GM18502 (cell line): ENCODE results near the gene FAHD2A.
"Not testable (repeated sequence)": the region's sequence is repeated elsewhere in the genome, so short reads cannot be mapped to it uniquely, and the experiment has no call there.

Experiments
- ATAC-seq: cut with Tn5 transposase; IDR thresholded peaks from one replicate; pipeline ENCODE4 v1.9.1; 2021; ENCODE audit warnings: mild to moderate bottlenecking; ENCODE audit not compliant: unreplicated experiment, poor library complexity

Gene FAHD2A

DNA sequence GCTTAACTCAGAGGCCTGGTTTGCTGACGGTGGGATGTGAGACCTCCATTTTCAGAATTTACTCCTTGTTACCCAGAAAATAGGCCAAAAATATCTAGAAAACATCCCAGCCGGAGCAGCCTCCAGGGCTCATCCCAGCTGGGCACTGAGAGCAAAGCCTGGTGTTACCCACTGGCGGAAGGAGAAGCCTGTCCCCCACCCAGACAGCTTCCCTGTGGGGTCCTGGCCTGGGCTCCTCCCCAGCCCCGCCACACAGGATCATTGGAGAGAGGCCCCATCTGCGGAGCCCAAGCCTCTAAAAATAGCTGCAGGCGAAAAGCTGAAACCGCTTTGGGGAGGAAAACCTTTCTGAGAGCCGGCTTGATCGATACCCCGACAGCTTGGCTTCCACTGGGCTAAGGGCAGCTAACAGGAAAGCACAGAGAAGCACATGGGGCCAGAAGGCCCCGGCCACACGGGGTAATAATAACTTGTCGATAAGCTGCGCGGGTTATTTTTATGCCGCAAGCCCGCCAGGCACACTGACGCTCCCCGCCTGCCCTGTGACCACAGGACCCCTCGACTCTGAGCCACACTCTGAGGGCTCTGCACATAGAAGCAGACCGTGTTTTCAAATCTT, 26.9 kb upstream of the FAHD2A start:
- ATAC-seq = no peak

DNA sequence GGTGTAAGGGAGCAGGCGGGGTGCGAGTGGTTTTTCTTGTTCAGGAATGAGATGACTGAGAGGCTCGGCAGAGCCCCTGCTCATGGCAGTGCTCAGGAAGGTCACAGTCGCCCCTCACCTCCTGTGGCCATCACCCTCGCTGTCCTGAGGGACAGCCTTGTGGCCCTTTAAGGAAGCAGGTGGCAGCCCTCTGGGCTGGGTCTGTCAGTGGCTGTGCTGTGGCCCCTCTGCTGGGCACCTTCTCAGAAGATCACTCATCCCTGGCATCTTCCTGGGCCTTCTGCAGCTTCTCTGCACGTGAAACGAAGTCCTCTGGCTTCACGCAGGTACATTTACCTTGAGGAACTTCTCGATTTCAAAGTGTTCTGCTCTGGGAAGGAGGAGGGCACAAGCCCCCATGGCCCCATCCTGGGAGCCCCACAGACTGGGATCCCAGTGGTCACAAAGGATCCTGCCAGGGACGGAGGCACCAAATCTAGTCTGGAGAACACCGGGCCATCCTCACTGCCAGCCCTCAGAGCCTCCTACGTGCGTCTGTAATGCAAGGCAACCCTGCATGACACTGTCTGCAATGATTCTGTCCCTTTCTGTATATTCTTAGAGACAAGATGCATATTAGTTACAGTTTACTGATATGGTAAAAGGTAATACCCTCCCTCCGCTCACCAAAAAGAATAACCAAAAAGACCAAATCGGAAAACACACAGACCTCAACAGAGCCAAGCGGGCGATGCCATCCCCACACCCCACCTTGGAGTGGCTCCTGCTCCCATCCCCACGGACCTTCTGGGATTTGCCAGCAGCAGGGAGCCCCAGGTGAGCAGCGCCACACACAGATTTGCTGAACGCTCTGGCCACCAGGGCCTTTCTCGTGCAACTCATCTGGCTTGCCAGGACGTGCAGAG, 25.9 kb upstream of the FAHD2A start:
- no peak for ATAC-seq

DNA sequence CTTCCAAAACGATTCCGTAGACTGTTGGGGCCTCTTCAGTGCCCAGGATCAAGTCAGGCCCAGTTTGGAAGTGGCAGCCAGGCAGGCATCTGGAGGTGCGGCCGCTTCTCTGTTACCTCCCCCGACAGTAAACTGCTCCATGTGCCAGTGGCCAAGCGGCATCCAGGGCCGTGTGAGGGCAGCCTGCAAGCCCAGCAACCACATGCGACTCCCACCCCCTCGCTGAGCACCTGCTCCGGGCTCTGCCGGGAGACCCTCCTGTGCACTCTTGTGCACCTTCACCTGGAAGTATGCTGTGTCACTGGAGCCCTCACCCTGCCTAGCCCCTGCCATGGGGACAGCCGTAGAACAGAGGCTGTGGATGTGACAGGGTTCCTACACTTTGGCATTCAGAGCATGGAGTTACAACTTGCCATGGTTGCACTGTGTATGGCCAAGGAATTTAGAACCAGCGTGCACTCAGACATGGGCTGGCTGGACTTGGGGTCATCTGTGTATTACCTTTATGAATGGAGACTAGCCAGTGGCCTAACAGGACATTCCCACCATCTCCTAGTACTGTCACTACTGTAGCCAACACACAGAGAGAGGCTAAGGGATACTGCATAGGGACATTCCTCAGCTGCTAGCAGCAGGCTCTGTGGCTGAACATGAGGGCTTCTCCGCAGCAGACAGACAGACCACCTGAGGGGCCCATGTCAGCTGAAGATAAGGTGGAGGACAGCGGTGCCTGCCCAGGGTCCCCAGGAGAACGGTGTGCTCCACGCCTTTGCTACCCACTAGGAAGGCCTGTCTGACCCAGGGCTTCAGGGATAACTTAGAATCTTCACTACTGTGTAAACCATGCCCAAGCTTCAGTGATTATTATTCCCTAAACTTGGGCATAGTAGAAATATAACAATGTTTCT, 25.0 kb upstream of the FAHD2A start:
- no peak for ATAC-seq

DNA sequence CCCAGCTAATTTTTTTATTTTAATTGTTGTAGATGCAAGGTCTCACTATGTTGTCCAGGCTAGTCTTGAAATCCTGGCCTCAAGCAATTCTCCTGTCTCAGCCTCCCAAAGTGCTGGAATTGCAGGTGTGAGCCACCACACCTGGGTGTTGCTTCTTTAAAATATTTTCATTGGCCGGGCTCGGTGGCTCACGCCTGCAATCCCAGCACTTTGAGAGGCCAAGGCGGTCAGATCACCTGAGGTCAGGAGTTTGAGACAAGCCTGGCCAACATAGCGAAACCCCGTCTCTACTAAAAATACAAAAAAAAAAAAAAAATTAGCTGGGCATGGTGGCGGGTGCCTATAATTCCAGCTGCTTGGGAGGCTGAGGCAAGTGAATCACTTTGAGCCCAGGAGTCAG, 24.2 kb upstream of the FAHD2A start:
- ATAC-seq = not testable (repeated sequence)

DNA sequence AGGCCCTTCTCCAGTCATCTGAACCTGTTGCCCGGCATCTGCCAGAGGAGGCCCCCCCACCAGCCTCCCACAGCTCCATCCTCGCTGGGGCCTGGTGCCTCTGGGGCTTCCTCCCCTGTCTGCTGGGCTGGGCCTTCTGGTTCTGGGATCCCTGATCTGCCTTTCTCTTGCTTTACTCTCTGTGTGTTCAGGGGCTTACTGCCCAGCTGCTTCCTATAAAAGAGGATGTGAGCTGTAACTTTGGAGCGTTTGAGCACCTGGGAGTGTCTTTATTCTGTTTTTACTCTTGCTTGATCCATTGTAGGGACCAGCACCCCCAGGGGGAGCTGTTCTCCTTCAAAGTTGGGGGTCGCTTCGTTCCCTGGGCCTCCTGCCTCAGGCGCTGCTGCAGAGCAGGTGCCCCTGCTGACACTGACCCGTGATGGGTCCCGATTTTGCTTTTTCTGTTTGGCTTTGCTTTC, 23.1 kb upstream of the FAHD2A start:
- ATAC-seq = no peak

DNA sequence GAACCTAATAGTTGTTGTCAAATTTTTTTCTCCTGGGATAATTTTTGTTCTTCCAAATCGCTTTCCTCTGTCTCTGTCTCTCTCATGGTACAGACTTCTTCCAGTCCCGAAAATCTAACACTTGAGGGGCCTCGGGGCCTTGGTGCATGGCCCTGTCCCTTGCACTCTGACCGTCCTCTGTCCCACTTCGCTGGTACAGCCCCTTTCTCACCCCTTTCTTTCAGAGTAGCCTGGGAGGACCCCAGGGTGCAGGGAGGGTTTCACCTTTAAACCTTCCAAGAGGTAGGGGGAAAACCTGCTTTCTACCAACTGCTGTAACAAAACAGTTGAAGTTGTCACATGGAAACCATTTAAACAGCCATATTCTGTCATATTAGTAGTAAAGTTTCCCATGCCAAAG, 22.2 kb upstream of the FAHD2A start:
- ATAC-seq = no peak

DNA sequence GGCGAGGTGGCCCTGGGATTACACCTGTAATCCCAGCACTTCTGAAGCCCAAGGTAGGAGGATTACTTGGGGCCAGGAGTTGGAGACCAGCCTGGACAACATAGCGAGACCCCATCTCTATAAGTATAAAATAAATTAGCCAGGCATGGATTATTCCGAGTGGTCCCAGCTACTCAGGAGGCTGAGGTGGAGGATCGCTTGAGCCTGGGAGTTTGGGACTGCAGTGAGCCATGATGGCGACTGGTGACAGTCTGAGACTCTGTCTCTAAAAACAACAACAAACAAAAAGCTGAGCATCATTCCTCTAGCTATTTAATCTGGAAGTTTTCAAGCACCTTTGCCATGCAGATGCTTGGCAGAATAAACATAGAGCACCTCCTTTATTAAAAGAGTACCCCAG, 21.8 kb upstream of the FAHD2A start:
- no peak for ATAC-seq

DNA sequence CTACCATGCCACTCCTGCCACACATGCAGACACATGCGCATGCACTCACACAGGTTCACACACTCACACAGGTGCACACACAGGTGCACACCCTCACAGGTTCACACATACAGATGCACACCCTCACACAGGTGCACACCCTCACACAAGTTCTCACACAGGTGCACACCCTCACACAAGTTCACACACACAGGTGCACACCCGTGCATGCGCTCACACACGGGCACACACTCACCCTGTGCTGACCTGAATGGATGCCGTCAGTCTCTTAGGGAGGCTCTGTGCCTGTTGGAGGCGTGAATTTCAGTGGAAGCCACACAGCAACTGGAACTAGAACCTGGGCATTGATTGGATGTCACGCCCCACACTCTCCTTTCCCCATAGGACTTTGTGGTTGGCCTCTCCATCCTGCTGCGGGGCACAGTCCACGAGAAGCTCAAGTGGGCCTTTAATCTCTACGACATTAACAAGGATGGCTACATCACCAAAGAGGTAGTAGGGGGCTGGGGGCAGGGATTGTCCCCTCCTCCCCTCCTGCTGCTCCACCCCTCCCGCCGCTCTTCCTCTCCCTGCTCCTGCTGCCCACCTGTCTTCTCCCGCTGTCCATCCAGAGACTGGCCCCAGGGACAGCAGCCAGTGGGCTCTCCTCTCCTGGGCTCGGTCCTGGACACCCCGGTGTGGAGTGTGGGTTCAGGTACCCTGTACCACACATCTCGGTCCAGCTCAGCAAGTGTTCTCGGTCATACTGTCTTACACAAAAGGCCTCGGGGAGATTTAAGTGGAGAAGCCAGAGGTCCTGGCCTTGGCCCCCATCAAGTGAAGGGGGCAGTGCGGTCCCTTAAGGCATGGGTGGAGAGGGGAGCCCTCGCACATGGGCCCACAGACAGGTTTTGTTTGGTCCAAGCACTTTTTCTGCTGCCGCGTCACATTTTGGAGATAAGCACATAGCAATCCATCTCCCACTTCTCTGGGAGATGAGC, 21.0 kb upstream of the FAHD2A start:
- no peak for ATAC-seq

DNA sequence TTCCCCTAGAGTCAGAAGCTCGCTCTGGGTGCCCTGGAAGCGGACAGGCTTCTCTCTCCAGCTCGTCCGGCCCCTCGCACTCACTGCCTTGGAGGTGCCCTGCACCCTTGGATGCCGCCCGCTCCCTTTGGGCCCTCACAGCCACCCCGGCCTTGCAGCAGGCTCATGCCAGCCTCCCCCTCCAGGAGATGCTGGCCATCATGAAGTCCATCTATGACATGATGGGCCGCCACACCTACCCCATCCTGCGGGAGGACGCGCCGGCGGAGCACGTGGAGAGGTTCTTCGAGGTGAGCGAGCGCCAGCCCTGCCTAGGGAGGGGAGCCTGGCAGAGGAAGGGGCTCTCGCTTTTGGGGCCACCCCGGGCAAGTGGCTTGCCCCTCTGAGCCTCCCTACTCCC, 20.3 kb upstream of the FAHD2A start:
- ATAC-seq = no peak

DNA sequence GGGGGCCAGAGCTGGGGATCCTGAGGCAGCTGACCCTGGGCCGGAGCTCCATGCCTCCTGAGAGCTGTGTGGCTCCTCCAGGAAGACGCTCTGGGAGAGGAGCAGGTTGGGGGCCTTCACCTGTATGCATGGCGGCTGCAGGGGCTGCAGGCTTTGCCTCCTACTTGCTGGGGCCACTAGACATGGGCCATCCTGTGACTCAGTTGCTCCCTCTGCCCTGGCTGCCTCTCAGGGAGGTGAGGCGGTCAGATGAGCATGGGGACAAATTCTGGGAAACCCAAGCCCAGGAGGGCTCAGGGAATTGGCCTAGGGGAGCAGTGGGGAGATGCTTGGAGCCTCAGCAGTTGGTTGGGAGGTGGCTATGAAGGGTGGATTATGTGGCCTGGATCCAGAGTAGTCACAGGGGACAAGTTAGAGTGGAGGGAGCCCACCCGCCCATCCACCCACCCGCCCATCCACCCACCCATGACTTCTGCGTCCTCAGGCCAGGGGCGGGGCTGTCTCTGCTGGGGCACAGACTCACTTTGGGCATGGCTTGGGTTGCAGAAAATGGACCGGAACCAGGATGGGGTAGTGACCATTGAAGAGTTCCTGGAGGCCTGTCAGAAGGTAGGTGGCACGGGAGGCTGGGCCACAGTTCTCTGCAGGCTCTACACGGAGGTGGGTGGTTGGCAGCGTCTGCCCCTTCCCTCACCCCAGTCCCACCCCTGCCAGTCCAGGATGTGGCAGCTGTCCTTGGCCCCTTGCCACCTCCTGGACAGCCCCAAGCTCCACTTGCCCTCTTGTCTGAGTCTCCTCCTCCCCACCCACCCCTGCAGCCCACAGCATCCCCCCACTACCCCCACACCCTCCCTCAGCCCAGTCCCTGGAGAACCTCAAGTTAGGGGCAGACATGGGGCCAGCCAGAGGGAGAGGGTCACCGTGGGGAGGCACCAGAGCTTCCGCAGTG, 19.5 kb upstream of the FAHD2A start:
- ATAC-seq = no peak

DNA sequence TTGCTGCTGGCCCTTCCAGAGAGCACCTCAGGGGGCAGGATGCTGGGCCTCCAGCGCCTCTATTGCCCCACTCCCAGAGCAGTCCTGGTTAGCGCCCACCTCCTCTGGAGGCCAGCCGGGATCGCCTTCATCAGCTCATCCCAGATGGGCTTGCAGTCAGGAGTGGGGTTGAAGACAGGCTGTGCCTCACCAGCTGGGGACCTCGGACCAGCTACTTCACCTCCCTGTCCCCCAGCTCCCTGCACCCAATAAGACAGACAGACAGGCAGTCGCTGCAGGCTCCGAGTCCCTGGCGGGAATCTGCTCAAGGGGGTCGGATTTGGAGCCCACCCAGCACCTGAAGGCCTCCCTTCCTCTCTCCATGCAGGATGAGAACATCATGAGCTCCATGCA, 18.9 kb upstream of the FAHD2A start:
- no peak for ATAC-seq

DNA sequence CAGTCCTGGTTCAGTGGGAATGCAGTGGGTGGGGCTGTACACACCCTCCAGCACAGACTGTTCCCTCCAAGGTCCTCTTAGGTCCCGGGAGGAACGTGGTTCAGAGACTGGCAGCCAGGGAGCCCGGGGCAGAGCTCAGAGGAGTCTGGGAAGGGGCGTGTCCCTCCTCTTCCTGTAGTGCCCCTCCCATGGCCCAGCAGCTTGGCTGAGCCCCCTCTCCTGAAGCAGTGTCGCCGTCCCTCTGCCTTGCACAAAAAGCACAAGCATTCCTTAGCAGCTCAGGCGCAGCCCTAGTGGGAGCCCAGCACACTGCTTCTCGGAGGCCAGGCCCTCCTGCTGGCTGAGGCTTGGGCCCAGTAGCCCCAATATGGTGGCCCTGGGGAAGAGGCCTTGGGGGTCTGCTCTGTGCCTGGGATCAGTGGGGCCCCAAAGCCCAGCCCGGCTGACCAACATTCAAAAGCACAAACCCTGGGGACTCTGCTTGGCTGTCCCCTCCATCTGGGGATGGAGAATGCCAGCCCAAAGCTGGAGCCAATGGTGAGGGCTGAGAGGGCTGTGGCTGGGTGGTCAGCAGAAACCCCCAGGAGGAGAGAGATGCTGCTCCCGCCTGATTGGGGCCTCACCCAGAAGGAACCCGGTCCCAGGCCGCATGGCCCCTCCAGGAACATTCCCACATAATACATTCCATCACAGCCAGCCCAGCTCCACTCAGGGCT, 17.5 kb upstream of the FAHD2A start:
- no peak for ATAC-seq

DNA sequence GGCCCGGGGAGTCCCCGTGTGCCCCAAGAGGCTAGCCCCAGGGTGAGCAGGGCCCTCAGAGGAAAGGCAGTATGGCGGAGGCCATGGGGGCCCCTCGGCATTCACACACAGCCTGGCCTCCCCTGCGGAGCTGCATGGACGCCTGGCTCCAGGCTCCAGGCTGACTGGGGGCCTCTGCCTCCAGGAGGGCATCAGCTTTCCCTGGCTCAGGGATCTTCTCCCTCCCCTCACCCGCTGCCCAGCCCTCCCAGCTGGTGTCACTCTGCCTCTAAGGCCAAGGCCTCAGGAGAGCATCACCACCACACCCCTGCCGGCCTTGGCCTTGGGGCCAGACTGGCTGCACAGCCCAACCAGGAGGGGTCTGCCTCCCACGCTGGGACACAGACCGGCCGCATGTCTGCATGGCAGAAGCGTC, 16.9 kb upstream of the FAHD2A start:
- ATAC-seq = no peak

DNA sequence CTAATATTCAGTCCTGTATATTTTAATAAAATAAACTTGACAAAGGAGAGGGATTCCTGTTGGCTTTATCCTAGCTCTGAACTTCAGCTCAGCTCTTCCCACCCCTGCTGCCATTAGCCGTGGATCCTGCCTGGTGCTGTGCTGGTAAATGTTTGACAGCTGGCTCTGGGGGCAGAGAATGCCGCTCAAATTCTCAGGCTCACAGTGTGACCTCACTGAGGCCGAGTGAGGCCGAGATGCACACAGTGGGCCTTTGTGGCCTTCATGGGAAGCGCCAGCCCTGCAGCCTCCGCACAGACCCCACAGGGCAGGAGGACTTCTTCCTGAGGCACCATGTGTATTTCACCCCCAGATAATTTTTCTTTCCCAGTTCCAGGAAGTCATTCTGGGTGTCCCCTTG, 16.5 kb upstream of the FAHD2A start:
- no peak for ATAC-seq

DNA sequence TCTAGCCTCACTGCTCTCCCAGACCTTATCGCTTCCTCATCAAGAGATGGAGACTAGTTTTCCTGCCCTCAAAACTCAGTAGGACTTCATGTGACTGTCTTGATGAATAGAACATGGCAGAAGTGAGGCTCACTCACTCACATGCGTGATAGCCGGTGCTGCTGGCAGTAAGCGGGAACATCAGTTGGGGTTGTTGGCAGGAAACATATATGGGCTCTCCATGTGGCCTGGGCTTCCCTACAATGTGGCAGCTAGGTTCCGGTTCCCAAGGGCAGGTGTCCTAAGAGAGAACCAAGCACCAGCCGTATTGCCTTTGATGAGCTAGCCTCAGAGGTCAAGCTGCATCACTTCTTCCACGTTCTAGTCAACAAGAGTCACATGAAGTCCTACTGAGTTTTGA, 15.2 kb upstream of the FAHD2A start:
- no peak for ATAC-seq

DNA sequence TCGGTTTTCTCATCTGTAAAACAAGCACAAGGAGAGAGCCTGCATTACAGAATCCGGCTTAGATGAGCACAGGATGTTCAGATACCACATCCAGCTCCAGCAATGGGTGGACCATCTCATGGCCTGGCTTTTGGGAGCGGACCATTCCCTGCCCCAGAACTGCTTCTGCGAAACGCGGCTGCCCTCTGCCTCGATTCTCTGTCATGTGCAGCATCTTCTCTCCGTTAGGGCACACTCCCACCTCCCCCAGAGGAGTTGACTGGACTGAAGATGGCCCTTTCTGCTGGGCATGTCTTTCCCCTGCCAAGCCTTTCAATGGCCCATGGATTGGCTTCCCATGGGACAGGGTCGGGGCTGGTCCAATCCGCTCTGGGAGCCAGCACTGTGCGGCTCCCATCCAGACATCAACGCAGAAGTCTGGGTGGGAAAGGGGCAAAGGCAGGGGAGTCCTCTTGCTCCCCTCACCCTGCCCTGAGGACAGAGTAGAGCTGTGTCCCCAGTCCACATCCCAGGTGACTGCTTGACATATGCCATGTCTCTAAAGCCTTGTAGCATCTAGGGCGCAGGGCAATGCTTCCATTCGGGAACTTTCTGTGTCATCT, 14.3 kb upstream of the FAHD2A start:
- ATAC-seq = no peak

DNA sequence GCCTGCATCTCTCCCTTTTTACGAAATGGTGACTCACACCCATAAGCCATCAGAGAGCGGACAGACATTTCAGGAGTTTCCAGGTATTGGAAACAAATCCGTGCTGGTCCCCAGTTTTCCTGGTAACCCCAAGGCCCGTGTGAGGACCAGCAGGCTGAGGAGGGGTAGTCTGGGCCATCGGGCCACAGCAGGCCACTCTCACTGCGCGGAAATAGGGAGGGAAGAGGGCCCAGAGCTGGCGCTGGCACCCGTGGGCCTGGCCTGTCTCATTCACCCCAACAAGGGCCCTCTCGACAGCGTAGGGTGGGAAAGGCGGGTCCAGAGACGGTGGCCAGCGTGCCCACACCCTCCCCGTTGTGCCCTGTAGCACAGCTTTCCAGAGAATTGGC, 13.7 kb upstream of the FAHD2A start:
- no peak for ATAC-seq
